Tracheal epithelial cell (primary cell): ENCODE measurements around the gene BCAN. TPM values are rescaled to one million over a fixed set of nuclear protein-coding genes. Genes with fewer than 3 reads are reported as not detected.

Source experiments
- total RNA-seq: library from RNA; depleted of rRNA; stranded (reverse); fragments of >200 nt; gene quantifications from 2 replicates; pipeline ENCODE4 v1.2.1, GENCODE V29; 2014

Gene BCAN, protein sequence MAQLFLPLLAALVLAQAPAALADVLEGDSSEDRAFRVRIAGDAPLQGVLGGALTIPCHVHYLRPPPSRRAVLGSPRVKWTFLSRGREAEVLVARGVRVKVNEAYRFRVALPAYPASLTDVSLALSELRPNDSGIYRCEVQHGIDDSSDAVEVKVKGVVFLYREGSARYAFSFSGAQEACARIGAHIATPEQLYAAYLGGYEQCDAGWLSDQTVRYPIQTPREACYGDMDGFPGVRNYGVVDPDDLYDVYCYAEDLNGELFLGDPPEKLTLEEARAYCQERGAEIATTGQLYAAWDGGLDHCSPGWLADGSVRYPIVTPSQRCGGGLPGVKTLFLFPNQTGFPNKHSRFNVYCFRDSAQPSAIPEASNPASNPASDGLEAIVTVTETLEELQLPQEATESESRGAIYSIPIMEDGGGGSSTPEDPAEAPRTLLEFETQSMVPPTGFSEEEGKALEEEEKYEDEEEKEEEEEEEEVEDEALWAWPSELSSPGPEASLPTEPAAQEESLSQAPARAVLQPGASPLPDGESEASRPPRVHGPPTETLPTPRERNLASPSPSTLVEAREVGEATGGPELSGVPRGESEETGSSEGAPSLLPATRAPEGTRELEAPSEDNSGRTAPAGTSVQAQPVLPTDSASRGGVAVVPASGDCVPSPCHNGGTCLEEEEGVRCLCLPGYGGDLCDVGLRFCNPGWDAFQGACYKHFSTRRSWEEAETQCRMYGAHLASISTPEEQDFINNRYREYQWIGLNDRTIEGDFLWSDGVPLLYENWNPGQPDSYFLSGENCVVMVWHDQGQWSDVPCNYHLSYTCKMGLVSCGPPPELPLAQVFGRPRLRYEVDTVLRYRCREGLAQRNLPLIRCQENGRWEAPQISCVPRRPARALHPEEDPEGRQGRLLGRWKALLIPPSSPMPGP
- not detected in 2 replicates for total RNA-seq

DNA sequence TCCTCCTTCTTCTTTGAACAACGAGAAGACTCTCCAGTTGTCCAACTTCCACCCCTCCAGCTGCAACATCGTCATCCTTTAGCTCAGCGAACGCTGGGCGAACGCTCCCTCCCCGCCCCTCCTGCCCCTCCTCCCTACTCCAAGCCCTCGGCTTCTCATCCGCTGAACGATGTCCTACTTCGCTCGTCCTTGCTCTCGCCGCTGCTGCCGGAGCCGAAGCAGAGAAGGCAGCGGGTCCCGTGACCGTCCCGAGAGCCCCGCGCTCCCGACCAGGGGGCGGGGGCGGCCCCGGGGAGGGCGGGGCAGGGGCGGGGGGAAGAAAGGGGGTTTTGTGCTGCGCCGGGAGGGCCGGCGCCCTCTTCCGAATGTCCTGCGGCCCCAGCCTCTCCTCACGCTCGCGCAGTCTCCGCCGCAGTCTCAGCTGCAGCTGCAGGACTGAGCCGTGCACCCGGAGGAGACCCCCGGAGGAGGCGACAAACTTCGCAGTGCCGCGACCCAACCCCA, at the start of gene BCAN:
Gene BCAN, plus strand, starts transcription at position 357 of the 504 bp plus-strand sequence. CDS start 3,938 bp downstream, outside the sequence.

GRCh38 chr1:156601122-156601830, 40.6 kb upstream of the BCAN start, which contains the start of gene GPATCH4:
Gene GPATCH4 (minus strand): TSS chr1:156601479.

DNA sequence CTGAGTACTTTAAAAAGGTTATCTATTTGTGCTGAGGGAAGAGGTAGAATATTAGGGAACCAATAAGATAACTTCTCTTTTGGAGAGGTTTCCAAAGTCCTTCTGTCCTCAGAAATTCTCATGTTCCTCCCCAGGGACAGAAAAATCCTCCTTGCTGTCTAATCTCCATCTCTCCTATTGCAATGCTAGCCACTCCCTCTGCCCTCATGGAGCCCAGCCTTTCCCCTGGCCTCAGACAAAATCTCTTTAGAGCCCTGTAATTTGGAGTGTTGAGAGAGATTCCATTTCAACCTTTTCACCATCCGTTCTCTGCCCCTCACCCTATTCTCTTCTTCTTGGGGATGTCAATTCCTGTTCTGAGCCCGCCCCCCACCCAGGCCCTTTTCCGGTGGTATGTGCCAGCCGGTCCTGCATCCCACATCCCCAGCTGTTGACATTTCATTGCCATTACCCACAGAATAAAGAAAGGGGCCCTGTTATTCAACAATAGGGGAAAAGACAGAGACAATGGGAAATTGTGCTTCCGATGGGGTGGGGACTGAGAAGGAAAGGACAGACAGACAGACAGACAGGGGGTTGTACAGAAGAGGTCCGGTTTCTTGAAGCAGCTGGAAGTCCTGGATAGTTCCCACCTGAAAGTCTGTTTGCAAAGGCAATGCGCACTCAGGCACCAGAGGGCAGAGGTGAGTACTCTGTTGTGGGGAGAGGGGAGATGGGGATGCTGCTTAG, 22.9 kb upstream of the BCAN start, which contains the start of gene HAPLN2:
Gene HAPLN2, plus strand, starts transcription at position 563 of the 729 bp plus-strand sequence. CDS start 4,076 bp downstream, outside the sequence.

GRCh38 chr1:156676820-156677615, 35.1 kb downstream of the BCAN start, which contains the start of gene NES:
Gene NES (minus strand): TSS chr1:156677407. CDS start chr1:156677264, 143 bp downstream.

DNA sequence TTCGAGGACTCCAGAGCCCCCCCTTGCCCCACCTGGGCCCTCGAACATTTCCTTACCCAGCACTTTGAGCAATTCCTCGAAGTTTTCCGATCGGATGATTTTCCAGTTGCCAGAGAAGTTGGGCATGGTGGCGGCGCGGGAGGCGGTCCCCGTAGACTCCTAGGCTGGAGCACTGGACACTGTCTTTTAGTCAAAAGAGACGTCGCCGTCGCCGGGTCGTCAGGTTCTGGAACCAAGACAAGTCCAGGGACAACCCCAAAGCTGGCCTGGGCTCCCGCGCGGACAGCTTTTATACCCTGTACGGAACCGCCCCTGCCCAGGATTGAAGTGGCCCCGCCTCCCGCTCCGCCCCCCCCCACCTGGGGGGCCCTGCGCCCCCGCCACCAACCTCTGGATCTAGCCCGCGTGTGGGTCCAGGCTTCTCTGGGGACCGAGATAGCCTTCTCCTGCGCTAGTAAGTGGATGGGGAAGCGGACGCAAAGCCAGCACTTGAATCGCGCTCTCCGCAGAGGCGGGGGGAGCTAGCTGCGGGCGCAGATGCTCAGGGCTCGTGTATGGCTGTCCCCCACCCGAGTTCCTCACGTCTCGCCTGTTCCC, 63.5 kb downstream of the BCAN start, which contains the start of gene CRABP2:
Gene CRABP2, minus strand, starts transcription at position 263 of the 597 bp plus-strand sequence. Its CDS starts 137 bp downstream, at position 126.

Other genes starting within 250 kb of the BCAN start
- gene MEF2D, start 141.3 kb upstream of the BCAN start, total RNA-seq, result 3.0 and 3.6 TPM in 2 replicates
- gene IQGAP3, start 69.6 kb upstream of the BCAN start, total RNA-seq, result 0.85 and 2.9 TPM in 2 replicates
- not detected in 2 replicates for gene TTC24, start 62.4 kb upstream of the BCAN start, total RNA-seq
- 141 and 151 TPM in 2 replicates for gene NAXE, start 50.3 kb upstream of the BCAN start, total RNA-seq
- gene GPATCH4, start 40.6 kb upstream of the BCAN start, total RNA-seq, result 14.5 and 14.7 TPM in 2 replicates
- gene HAPLN2, start 22.7 kb upstream of the BCAN start, total RNA-seq, result not detected in 2 replicates
- gene NES, start 35.3 kb downstream of the BCAN start, total RNA-seq, result 0.24 TPM in 1 of 2 replicates, not detected in the other
- 30.1 and 132 TPM in 2 replicates for gene CRABP2, start 63.5 kb downstream of the BCAN start, total RNA-seq
- 10.4 and 19.4 TPM in 2 replicates for gene METTL25B, start 86.4 kb downstream of the BCAN start, total RNA-seq
- 8.5 and 9.9 TPM in 2 replicates for gene ISG20L2, start 86.6 kb downstream of the BCAN start, total RNA-seq
- 40.0 and 52.4 TPM in 2 replicates for gene MRPL24, start 99.0 kb downstream of the BCAN start, total RNA-seq
- 179 and 269 TPM in 2 replicates for gene HDGF, start 109.6 kb downstream of the BCAN start, total RNA-seq
- gene PRCC, start 125.4 kb downstream of the BCAN start, total RNA-seq, result 7.7 and 8.4 TPM in 2 replicates
- gene SH2D2A, start 174.7 kb downstream of the BCAN start, total RNA-seq, result 1.5 and 3.6 TPM in 2 replicates
- not detected in 2 replicates for gene INSRR, start 217.0 kb downstream of the BCAN start, total RNA-seq
- gene NTRK1, start 218.7 kb downstream of the BCAN start, total RNA-seq, result not detected in 2 replicates